ENCODE measurements around the gene ATP5PB. TPM values are rescaled to one million over a fixed set of nuclear protein-coding genes. Genes with fewer than 3 reads are reported as not detected.

The ATP5PB gene
- total RNA-seq = 269 and 361 TPM in 2 replicates

GRCh38 chr1:111448918-111449702 lies at the start of gene ATP5PB, which contains the start of gene WDR77:
Gene ATP5PB, plus strand, starts transcription at chr1:111449464. Its CDS starts 78 bp downstream, at chr1:111449542.
Gene WDR77, minus strand, starts transcription at chr1:111449256. Its CDS starts 87 bp downstream, at chr1:111449169.

DNA sequence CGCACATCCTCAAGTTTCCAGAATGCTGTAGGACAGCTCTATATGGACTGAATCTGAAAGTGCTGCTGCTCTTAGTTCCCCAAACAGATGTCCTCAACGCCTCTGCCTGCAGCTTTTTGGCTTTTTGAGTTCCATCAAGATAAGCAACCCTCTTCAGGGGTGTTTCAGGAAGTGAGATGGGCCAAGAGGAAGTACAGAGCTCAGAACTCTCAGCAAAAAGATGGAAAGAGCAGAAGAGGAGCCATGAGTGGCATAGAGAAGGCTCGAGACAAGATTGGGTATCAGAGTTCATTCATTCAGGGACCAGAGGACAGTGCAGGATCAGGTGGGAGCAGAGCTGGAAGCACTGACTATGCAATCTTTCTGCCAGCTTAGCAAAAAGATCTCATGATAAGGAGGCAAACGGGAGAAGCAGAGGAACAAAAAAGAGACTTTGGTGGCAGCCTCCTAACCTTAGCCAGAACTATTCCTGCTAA lies 54.4 kb downstream of the ATP5PB start, which contains the start of the genes ADORA3 and TMIGD3:
Gene ADORA3 (minus strand): TSS at position 49 of the 476 bp plus-strand sequence. CDS start 279 bp downstream, outside the sequence.
Gene TMIGD3 (minus strand): TSS at position 49 of the 476 bp plus-strand sequence. CDS start 279 bp downstream, outside the sequence.

Other genes with a start within 250 kb of the ATP5PB start
- gene DENND2D, start 248.8 kb upstream of the ATP5PB start, total RNA-seq = 1.1 and 1.6 TPM in 2 replicates
- 0.22 and 1.2 TPM in 2 replicates for gene CHI3L2, start 221.8 kb upstream of the ATP5PB start, total RNA-seq
- gene CHIA, start 158.6 kb upstream of the ATP5PB start, total RNA-seq = not detected in 2 replicates
- 0.37 and 0.44 TPM in 2 replicates for gene OVGP1, start 21.7 kb upstream of the ATP5PB start, total RNA-seq
- gene WDR77, start 208 bp upstream of the ATP5PB start, total RNA-seq = 35.7 and 65.0 TPM in 2 replicates
- gene C1orf162, start 24.5 kb downstream of the ATP5PB start, total RNA-seq = 0.11 and 0.12 TPM in 2 replicates
- gene ADORA3, start 54.2 kb downstream of the ATP5PB start, total RNA-seq = not detected in 2 replicates
- not detected in 2 replicates for gene TMIGD3, start 54.2 kb downstream of the ATP5PB start, total RNA-seq
- 36.0 and 39.3 TPM in 2 replicates for gene RAP1A, start 170.3 kb downstream of the ATP5PB start, total RNA-seq

Measured in uterine smooth muscle cell (primary cell).